Body of pancreas (tissue), 4 donors: ENCODE data around the gene MTERF4. TPM values are rescaled to one million over a fixed set of nuclear protein-coding genes. Genes with fewer than 3 reads are reported as not detected.
A peak's percentile ranks its signal among the peaks of the same experiment; 100 is the strongest.

Experiments
- ATAC-seq: fragments of 150-250 bp; one replicate; pipeline ENCODE4 v1.9.1; 2016
- DNase-seq, 4 donors: peaks; one replicate each; pipeline ENCODE4 v3.0.0-alpha.2; 2019
- H3K27ac ChIP-seq, 4 donors: fragments of 200-600 bp; sonication (generic); 1 replicate in 3 of 4; 2 replicates in 1 of 4; pipeline versions ENCODE4 v1.5.1 to v1.6.1; 2016 to 2019; ENCODE audit warnings: mild to moderate bottlenecking in 1 of 4, mixed read lengths in 1 of 4, moderate library complexity in 1 of 4
- H3K27me3 ChIP-seq, 2 donors: fragments of 200-600 bp; sonication (generic); one replicate each; pipeline ENCODE4 v1.6.0; 2016; ENCODE audit warnings: mild to moderate bottlenecking in 1 of 2
- H3K36me3 ChIP-seq, 2 donors: fragments of 200-600 bp; sonication (generic); replicated peaks in 1 of 2; 2 replicates each; pipeline ENCODE4 v1.5.1; 2016; ENCODE audit warnings: low read depth in 2 of 2; ENCODE audit not compliant: insufficient read depth in 1 of 2
- H3K4me1 ChIP-seq: fragments of 200-600 bp; sonication (generic); one replicate; pipeline ENCODE4 v1.6.0; 2016
- H3K4me3 ChIP-seq, 2 donors: fragments of 200-600 bp; sonication (generic); 1 replicate in 1 of 2; 2 replicates in 1 of 2; pipeline ENCODE4 v1.5.1; 2016 to 2019
- H3K9me3 ChIP-seq, 3 donors: fragments of 200-600 bp; sonication (generic); 1 replicate in 2 of 3; 2 replicates in 1 of 3; pipeline ENCODE4 v1.5.1; 2016
- CTCF ChIP-seq, 7 experiments: fragments of 450-650 bp in 4 of 7; fragments of 200-600 bp in 3 of 7; sonication (generic) in 3 of 7; IDR thresholded peaks; one replicate each; pipeline ENCODE4 v1.5.1; 2016 to 2019; ENCODE audit warnings: antibody characterized with exemption in 7 of 7
- POLR2A ChIP-seq, 3 donors: fragments of 450-650 bp; IDR thresholded peaks; one replicate each; pipeline ENCODE4 v1.6.1; 2016; ENCODE audit warnings: antibody characterized with exemption in 3 of 3, mild to moderate bottlenecking in 2 of 3
- WGBS, 2 donors: methylation state at CpG; one replicate each; pipeline ENCODE4 v1.1.5; 2017; 5-methylcytosine and 5-hydroxymethylcytosine counted together
- intact Hi-C: fragments of 100-400 bp; cut with DNase I; formaldehyde crosslinking; loops from one replicate; pipeline ENCODE4 v1.15.1; 2023
- total RNA-seq, 2 donors: library from RNA; depleted of rRNA; stranded (reverse); fragments of >200 nt; gene quantifications; one replicate each; pipeline ENCODE4 v1.1.0, GENCODE V29; 2016

MTERF4 gene
- total RNA-seq, 2 donors from 2014 or later = 17.1 to 39.2 TPM

DNA sequence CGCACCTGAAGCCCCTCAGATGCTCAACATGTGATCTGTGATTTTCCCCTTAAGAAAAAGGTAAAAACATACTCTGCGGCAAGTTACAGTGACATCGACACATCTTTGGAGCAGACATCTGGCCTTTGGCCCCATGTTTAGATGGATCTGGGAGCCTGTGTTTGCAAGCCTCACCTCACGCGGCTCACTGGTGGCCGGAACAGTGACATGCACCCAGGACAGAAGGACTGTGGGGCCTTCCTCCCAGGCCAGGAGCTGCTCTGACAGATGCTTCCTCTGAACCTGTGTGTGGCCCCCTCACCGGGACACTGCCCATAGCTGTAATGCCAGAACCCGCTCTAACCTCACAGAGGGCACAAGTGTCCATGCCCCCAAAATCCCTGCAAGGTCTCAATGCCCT is 34.1 kb upstream of the MTERF4 start:
- Histone ChIP-seq H3K36me3 (peaks cover 0 to 5% of the 10 kb centered on the region in 2 donors), H3K4me1 (no peaks in the 10 kb centered on the region), H3K27me3 (no peaks in the 10 kb centered on the region), H3K9me3 (no peaks in the 10 kb centered on the region), H3K27ac (no peak overlapping the region), H3K4me3 (no peak overlapping the region)
- TF ChIP-seq POLR2A (IDR thresholded peaks at IDR 0.05) (no peak), CTCF (IDR thresholded peaks at IDR 0.05) (no peak)
- no peak for DNase-seq
- ATAC-seq = no peak
- intact Hi-C loops = no loop called here
- 91 to 99% methylated on average over 8 of the region's 8 CpGs for WGBS, 2 donors

DNA sequence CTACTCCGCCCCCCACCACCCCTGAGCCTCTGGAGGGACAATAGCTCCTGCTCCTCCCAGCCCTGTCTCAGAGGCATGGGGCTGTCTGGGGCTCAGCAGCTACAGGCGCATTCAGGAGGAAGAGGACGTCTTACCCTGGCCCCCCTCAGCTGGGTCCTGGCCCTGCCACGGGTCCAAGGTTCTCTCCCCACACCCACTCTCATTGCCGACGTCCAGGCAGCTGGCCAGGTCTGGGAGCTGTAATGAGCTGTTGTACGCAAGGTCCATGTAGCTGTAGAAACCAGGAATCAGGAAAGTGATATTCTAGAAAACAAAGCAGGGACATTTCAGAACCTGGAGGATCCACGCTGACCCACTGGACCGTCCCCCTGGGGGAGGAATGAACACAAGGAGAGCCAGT is 33.6 kb upstream of the MTERF4 start:
- no peak for TF ChIP-seq POLR2A (IDR thresholded peaks at IDR 0.05)
- no peak for TF ChIP-seq CTCF (IDR thresholded peaks at IDR 0.05)
- Histone ChIP-seq H3K4me3 (no peak overlapping the region), H3K9me3 (no peaks in the 10 kb centered on the region), H3K36me3 (peaks cover 0 to 5% of the 10 kb centered on the region in 2 donors), H3K27me3 (no peaks in the 10 kb centered on the region), H3K27ac (no peak overlapping the region), H3K4me1 (no peaks in the 10 kb centered on the region)
- peak in 1 of 4 donors; percentile 26 for DNase-seq
- intact Hi-C loops = no loop called here
- WGBS, 2 donors = 68 to 78% methylated on average over 4 to 9 of the region's 9 CpGs
- ATAC-seq = no peak

DNA sequence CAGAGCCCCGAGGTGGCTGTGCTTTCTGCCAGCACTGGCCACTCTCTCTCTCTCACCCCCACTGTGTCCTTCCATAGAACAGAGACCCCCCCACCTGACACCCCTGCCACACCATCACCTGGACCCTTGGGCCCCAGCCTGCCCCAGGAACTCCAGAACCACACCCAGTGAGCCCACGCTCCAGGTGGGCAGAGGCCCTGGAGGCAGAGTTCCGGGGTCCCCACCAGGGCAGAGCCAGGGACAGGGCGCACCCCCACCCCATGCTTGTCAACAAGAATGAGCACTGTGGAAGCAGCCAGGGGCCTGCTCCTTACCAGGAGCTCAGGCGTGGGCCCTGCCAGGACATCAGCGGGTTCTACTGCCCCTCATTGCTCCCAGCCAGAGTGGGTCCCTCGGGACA is 32.6 kb upstream of the MTERF4 start:
- no peak for ATAC-seq
- TF ChIP-seq CTCF (IDR thresholded peaks at IDR 0.05) (no peak), POLR2A (IDR thresholded peaks at IDR 0.05) (no peak)
- Histone ChIP-seq H3K4me3 (no peak overlapping the region), H3K27ac (no peak overlapping the region), H3K27me3 (no peaks in the 10 kb centered on the region), H3K9me3 (no peaks in the 10 kb centered on the region), H3K36me3 (peaks cover 0 to 5% of the 10 kb centered on the region in 2 donors), H3K4me1 (no peaks in the 10 kb centered on the region)
- WGBS, 2 donors = 91 to 93% methylated on average over 6 to 7 of the region's 7 CpGs
- intact Hi-C loops = no loop called here
- no peak for DNase-seq

GRCh38 chr2:241133436-241133820 is 31.3 kb upstream of the MTERF4 start:
- Histone ChIP-seq H3K36me3 (peaks cover 0 to 5% of the 10 kb centered on the region in 2 donors), H3K4me1 (no peaks in the 10 kb centered on the region), H3K9me3 (no peaks in the 10 kb centered on the region), H3K27me3 (no peaks in the 10 kb centered on the region), H3K27ac (no peak overlapping the region), H3K4me3 (no peak overlapping the region)
- DNase-seq (no peak), ATAC-seq (no peak)
- TF ChIP-seq CTCF (IDR thresholded peaks at IDR 0.05) (no peak), POLR2A (IDR thresholded peaks at IDR 0.05) (no peak)
- intact Hi-C loops = no loop called here
- WGBS, 2 donors = 89 to 93% methylated on average over 9 to 10 of the region's 10 CpGs
